ENCODE results near the gene PTPRM. TPM values are rescaled to one million over a fixed set of nuclear protein-coding genes. Genes with fewer than 3 reads are reported as not detected.

PTPRM gene
- total and polyA plus RNA-seq, 2 of the 8 experiments (the other 6 are each of a cell fraction or from before 2014, with no cell fraction given) = 4.1 to 7.0 TPM

DNA sequence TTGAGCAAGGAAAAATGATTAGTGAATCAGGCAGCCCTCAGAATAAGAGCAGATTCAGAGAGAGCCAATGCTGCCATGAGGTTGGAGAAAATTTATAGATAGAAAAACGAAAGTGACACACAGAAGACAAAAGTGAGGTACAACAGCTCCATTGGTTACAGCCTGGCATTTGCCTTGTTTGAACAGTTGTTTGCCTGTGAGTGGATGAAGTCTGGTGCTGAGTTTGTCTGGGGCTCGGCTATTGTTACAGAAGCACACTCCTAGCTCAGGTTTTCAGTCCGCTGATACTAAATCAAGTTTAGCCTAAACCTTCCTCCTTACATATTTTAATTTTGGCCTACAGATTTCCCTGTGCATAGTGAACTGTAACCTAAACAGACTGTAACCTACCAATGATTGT, 654.3 kb downstream of the PTPRM start (continued):
- TF ChIP-seq, protein P1, sequence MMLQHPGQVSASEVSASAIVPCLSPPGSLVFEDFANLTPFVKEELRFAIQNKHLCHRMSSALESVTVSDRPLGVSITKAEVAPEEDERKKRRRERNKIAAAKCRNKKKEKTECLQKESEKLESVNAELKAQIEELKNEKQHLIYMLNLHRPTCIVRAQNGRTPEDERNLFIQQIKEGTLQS (IDR thresholded peaks at IDR 0.05; ENCODE audit: insufficient read depth, low read depth, low read length) = no peak
- TF ChIP-seq TBP (IDR thresholded peaks at IDR 0.05; ENCODE audit: low read depth, low read length) (no peak), GABPA (IDR thresholded peaks at IDR 0.05; ENCODE audit: borderline replicate concordance, insufficient read depth, low read length) (no peak), SUZ12 (IDR thresholded peaks at IDR 0.05; ENCODE audit: low read length) (no peak), SRF (IDR thresholded peaks at IDR 0.05; ENCODE audit: low read depth, low read length) (no peak)
- TF ChIP-seq, protein P2, sequence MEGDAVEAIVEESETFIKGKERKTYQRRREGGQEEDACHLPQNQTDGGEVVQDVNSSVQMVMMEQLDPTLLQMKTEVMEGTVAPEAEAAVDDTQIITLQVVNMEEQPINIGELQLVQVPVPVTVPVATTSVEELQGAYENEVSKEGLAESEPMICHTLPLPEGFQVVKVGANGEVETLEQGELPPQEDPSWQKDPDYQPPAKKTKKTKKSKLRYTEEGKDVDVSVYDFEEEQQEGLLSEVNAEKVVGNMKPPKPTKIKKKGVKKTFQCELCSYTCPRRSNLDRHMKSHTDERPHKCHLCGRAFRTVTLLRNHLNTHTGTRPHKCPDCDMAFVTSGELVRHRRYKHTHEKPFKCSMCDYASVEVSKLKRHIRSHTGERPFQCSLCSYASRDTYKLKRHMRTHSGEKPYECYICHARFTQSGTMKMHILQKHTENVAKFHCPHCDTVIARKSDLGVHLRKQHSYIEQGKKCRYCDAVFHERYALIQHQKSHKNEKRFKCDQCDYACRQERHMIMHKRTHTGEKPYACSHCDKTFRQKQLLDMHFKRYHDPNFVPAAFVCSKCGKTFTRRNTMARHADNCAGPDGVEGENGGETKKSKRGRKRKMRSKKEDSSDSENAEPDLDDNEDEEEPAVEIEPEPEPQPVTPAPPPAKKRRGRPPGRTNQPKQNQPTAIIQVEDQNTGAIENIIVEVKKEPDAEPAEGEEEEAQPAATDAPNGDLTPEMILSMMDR (IDR thresholded peaks at IDR 0.05; ENCODE audit: control extremely low read depth in 1 of 3, insufficient read depth in 1 of 3, low read depth in 1 of 3, low read length in 3 of 3) = no peak
